GM18870 (cell line): ENCODE measurements around the gene TSEN34.

Experiments
- ATAC-seq: cut with Tn5 transposase; IDR thresholded peaks from one replicate; pipeline ENCODE4 v1.9.1; 2021; ENCODE audit warnings: moderate library complexity; ENCODE audit not compliant: unreplicated experiment

The TSEN34 gene

DNA sequence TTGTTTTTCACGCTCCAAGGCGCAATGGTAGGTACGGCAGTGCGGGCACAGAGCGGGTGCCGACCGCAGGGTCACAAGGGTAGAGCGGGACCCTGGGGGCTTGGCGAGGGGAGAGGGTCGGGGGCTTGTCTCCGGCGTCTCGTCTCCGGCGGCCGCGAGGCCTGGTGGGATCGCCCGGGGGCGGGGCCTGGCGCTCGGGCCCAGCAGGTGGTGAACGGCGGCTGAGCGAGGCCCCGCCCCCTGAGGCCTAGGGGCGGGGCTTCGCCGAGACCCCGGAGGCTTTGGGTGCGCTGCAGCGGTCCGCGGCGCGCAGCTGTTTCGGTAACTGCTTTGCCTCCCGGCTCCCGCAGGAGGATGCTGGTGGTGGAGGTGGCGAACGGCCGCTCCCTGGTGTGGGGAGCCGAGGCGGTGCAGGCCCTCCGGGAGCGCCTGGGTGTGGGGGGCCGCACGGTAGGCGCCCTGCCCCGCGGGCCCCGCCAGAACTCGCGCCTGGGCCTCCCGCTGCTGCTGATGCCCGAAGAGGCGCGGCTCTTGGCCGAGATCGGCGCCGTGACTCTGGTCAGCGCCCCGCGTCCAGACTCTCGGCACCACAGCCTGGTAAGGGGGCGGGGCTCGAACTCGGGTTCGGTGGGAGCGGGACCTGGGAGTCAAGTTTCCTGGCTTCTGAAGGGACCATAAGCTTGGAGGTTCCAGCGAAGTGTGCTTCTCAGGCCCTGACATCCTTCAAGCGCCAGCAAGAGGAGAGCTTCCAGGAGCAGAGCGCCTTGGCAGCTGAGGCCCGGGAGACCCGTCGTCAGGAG is at the start of gene TSEN34:
Gene TSEN34 (plus strand): TSS at position 298 of the 800 bp plus-strand sequence. CDS start 57 bp downstream, at position 355.
- ATAC-seq = peak; percentile 14

DNA sequence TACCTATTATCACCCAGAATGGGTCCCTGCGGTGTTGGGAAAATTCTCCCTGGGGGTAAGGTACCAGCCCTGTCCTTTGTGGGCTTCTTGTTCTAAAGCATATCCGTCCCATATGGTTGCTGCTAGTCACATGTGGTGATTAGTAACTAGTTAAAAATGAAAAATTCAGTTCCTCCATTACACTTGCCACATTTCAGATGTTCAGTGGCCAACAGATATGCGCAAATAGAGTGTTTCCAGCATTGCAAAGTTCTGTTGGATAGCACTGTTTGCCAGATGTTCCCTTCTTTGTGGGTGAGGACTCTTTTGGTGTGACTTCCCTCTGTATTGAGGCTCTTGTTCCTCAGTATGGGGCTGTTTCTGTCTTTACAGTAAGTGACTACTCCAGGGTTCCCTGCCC is 49.8 kb upstream of the TSEN34 start:
- no peak for ATAC-seq

DNA sequence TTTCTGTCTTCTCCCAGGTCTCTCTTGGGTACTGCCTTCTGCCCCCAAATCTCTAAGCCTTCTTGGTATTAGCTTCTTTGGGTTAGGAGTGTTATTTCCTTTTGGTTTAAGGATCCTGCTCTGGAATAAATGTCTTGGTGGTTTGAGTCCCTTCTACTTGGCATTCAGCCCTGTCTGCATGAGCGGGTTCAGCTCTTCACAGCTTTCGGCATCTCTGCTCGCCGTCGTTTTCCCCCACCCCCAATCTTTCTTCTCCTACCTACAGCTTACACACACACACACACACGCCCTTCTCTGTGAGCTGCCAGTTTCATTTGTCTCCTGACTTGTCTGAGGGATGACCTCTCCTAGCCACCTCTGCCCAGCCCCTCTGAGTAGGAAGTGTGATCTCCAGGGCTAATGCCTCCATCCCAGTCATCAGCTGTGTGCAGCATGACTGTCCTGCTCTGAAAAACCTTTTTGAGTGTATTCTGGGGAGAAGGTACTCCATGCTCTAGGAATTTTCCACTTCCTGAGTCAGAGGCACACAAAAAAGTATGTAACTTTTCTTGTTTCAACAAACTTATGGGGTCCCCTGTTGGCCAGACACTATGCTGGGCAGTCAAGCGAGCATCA is 48.8 kb upstream of the TSEN34 start:
- ATAC-seq = no peak

DNA sequence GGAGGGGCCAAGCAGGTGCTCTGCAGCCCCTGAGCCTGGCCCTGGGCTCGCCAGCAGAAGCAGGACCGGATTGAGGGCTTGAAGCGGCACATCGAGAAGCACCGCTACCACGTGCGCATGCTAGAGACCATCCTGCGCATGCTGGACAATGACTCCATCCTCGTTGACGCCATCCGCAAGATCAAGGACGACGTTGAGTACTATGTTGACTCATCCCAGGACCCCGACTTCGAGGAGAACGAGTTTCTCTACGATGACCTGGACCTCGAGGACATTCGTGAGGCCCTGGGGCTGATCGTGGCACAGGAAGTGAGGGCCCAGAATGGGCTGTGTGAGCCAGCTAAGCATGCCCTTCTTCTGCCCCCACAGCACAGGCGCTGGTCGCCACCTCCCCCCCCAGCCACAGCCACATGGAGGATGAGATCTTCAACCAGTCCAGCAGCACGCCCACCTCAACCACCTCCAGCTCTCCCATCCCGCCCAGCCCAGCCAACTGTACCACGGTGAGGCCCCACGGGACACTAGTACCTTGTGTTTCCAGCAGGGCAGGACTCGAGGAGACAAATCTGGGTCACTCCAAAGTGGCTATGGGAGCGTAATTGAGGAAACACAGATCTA is 45.5 kb upstream of the TSEN34 start:
- no peak for ATAC-seq

DNA sequence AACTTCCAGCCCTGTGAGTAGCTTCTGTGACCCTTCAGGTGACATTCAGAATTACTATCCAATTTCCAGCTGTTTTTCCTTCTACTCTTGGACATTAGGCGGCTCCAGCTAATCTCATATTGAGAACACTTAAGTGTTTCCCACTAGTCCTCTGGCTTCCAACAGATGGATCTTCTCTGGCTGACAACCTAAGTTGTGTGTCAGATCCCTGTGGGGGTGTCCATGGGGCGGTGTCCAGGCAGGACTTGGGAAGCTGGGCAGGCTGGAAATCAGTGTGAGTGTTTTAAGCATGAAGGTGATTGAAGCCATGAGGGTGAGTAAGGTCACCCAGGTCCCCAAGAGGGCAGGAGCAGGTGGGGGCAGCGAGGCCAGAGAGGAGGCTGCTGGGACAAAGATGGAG is 43.4 kb upstream of the TSEN34 start:
- ATAC-seq = no peak

DNA sequence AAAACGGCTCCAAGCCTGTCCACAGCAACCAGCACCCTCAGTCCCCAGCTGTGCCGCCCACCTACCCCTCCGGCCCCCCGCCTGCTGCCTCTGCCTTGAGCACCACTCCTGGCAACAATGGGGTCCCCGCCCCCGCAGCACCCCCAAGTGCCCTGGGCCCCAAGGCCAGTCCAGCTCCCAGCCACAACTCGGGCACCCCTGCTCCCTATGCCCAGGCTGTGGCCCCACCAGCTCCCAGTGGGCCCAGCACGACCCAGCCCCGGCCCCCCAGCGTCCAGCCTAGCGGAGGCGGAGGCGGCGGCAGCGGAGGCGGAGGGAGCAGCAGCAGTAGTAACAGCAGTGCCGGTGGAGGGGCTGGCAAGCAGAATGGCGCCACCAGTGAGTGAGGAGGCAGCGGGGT is 43.0 kb upstream of the TSEN34 start:
- ATAC-seq = no peak

DNA sequence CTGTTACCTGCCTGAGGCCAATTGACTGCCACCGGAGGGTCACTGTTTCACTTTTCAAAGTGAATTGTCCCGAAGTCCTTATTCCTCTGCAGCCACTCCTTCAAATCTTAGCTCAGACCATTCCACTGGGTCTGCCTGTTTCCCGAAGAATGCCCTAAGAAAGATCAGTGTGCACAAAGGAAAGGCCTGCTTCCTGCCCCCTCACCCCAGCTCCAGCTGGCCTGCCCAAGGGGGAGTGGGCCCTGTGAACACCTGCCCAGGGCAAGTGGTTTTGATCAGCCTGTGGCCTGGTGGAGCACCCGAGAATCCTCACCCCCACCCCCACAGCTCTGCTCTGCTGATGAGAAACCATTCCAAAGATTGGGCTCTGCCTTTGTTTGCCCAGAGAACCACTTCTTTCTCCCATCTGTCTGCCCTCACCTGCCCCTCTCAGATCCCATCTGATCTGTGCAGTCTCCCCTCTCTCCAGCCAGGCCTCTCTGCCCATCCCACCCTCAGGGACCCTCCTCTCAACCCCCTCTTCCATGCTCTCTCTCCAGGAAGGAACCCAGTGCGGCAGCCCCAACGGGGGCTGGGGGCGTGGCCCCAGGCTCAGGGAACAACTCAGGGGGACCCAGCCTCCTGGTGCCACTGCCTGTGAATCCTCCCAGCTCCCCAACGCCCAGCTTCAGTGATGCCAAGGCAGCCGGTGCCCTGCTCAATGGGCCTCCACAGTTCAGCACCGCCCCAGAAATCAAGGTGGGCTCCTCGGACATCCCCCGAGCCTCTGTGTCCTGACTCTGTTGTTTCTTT is 41.9 kb upstream of the TSEN34 start:
- no peak for ATAC-seq

DNA sequence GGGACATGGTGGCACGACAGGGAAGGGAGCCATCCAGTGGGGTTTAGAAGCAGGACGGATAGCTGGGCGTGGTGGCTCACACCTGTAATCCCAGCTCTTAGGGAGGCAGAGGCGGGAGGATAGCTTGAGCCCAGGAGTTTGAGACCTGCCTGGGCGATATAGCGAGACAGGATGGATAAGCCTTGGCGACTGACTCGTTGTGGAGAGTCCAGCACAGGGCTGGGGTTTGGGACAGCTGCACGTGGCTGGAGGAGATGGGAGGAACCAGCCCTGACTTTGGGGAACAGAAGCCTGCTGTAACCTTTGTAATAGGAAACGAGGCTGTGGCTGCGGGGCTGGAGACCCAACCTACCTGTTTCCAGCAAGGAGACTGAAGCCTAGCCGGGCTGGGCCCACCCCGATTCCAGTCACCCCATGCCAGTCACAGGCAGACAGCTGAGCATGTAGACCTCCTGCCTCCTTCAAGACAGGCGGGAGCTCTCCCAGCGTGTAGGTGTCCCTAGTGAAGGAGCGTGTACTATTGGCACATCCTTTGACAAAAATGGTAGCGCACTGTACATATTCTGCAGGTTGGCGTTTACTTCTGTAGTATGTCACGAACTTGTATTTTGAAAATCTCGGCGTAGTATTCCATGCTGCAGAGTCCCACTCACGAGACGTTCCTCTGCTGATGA is 39.6 kb upstream of the TSEN34 start:
- no peak for ATAC-seq

DNA sequence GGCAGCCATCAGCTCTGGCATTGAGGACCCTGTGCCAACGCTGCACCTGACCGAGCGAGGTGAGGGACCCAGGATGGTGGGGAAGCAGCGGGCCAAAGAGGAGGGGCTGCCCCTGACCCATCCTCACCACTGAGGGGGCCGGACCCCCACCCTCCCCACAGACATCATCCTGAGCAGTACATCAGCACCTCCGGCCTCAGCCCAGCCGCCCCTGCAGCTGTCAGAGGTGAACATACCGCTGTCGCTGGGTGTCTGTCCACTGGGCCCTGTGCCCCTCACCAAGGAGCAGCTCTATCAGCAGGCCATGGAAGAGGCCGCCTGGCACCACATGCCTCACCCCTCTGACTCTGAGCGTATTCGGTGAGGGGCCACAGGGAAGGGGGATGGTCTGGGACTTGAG is 38.8 kb upstream of the TSEN34 start:
- no peak for ATAC-seq

DNA sequence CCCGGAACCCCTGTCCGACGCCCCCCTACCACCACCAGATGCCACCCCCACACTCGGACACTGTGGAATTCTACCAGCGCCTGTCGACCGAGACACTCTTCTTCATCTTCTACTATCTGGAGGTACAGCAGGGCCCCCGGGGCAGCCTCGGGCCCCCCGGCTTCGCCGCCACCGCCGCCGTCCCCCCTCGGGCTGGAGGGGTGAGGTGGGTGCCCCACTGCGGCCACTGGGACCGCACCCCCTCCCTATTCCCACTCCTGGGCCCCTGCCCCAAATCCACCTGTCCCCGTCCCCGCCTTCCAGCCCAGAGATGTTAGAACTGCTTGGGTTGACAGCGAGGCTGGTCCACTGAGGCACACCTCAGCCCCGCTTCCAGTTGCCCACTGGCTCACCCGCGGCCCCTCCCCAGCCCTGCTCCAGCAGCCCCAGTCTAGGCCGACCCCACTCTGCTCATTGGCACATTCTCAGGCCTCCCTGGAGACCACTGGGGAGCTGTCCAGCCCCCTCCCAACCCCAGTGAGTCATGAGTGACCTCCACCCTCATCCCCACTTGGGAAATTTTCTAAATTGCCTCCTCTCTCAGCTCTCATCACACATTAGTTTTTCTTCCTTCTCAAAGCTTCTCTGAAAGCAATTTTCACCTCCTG is 38.1 kb upstream of the TSEN34 start:
- no peak for ATAC-seq

DNA sequence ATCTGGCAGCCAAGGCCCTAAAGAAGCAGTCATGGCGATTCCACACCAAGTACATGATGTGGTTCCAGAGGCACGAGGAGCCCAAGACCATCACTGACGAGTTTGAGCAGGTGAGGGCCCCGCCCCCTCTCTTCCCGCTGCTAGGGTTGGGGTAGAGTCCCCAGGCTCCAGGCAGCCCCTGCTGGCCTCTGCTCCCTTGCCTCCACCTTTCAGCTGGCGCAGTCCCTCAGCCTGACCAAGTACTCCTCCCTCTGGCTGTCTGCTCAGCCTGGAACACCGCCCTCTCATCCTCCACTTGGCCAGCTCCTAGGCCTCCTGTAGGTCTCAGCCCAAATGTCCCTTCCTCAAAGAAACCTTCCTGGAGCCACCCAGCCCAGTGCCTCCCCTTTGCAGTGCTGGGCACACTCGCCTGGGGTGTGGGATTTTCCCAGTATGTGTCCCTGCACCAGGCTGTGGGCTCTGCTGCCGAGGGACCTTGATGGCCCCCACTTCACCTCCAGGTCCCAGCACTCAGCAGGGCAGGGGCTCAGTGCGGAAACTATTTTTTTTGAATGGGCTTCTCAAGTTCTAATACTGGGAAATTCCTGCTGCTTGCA is 37.3 kb upstream of the TSEN34 start:
- no peak for ATAC-seq

DNA sequence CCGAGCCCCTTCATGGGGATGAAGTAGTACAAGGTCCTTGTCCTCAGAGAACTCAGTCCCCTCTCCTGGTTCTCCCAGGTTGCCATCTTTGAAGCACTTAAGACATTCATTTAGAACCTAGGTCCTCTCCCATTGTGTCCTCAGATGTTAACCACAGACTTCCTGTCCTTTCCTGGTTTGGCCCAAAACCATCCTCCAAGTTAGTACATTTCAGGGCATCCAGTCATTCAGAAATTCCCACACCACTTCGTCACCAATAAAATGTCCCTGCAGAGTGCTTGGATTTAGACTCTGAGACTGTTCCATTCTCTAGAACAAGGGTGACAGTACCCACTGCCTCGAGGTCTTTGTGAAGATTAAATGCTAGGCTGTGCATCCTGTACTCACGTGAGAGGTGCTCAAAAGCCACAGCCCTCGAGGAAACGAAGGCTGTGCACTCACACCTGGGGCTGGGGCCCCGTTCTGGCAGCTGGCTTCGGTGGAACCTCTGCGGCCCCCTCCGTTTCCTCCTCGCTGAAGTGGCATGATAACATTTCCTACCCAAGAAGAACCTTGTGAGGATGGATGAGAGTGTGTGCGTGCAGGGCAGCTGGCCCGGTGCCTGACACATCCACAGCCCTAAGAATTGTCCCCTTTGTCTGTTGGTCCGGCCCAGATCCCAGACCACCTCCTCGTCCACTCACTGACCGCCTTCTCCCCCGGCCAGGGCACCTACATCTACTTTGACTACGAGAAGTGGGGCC is 36.3 kb upstream of the TSEN34 start:
- no peak for ATAC-seq

DNA sequence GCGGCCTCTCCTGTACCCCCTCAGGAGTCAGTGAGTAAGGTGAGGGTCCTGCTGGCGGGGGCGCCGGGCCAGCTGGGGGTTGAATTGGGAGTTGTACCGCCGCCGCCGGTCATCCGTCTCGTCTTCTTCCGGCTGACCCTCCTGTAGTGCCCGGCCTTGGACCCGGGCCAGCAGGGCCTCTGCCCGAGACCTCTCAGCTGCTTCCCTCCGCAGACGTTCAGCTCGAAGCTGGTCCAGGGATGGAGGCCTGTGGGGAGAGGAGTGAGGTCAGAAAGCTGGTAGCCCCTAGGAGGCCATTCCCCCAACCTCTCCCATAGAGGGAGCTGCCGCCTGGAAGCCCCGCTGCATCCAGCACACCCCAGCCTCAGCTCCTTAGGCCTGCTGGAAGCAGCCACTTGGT is 35.4 kb upstream of the TSEN34 start:
- no peak for ATAC-seq

DNA sequence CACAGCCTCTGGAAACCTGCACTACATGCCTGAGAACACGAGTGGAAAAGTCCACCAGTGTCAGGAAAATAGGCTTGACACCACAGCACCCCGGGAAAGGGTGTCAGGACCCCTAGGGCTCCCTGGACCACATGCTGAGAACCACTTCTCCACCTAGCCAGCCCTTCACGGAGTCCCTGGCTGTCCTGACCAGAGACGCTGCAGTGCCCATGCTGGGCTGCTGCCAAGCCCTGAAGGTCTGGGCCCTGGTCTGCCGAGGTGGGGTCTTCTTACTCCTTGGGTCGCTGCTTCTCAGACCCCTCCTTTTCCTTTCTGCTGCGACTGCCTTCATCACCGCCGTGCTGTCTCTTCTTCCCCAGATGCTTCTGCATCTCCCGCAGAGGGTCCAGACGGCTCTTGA is 34.6 kb upstream of the TSEN34 start:
- ATAC-seq = no peak

DNA sequence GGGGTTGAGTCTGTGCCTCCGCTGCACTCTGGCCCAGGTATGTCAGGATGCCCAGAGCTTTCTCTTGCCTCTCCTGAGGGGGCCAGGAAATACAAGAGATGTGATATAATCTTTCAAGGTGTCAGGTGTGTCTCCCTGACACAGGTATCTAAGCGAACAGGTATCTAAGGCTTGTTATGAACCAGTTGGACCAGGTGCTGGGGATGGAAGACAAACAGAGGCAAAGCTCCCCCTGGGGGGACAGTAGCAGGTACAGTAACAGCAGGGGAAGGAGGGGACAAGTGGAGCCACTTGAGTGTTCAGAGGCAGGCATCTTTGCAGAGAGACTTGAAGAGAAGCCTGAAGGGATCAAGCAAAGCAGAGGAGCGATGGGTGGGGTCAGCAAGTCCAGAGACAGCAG is 34.2 kb upstream of the TSEN34 start:
- ATAC-seq = no peak

DNA sequence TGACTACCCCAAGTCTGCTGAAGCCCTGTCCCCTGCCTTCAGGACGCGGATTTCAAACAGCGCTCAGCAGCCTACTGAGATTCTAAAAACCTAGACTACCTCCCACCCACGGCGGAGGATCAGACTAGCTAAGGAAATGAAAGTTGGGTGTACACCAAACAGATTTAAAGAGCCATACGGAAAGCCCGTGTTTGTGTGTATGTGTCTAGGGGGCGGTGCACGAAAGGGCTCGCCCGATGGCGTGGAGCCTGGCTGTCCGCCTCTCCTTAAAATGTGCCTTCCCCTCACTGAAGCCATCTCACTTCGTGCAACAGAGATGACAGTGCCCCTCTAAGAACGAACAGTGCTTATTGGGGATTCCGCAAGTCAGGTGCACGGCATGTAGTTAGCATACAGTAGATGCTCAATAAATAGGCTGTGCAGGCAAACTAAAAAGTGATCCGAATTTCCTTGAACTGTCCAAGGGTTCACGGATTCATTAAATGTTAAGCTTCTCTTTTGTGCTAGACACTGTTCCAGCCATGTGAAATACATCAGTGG is 32.2 kb upstream of the TSEN34 start:
- ATAC-seq = no peak

DNA sequence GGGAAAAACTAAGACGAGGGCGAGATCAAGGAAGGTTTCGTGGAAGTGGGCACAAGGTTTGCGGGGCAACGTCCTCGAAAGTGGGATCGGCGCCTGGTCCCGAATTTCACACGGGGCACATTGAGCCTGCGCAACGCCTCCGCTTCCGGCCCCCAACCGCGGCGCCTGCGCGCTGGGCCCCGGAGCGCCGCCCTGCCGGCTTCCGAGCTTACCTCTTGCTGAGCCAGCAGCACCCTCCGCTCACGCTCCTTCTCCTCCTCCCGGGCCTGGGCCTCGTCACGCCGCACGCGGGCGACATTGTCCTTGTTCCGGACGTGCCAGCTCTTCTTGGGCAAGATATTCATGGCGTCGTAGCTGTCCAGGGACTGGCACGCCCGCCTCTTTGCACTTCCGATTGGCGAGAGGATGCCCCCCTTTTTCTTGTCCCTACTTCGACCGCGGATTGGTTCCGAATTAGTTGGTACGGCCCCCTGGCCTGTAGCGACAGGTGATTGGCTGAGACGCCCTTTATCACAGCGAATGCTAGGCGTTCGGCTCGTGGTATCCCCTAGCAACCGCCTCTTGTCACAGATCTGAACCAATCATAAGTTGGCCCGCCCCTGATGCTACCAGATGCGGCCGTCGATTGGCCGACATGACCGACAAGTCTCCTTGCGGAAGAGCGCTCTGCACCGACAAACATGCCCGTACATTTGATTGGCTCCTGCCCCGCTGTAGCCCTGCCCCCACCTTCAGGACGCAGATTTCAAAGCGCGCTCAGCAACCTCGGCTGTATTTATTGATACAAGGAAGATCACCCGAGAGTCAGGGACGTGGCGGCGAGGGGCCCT is 31.5 kb upstream of the TSEN34 start, which contains the start of gene LENG1:
Gene LENG1 (minus strand): TSS at position 370 of the 830 bp plus-strand sequence. CDS start 26 bp downstream, at position 344.
- ATAC-seq = peak; percentile 96
